Stomach (tissue), 4 donors: Measurements from ENCODE around the gene SON.

Experiments
- EP300 ChIP-seq: sonication (generic); formaldehyde crosslinking; IDR thresholded peaks from one replicate; pipeline ENCODE4 v1.6.1; 2017; ENCODE audit warnings: antibody characterized with exemption
- POLR2A ChIP-seq, 4 donors: fragments of 450-650 bp; IDR thresholded peaks; one replicate each; pipeline ENCODE4 v1.6.1; 2016; ENCODE audit warnings: antibody characterized with exemption in 4 of 4, control low read depth in 2 of 4, mild to moderate bottlenecking in 1 of 4, moderate library complexity in 1 of 4
- POLR2AphosphoS5 ChIP-seq, 3 donors: sonication (generic); formaldehyde crosslinking; IDR thresholded peaks; one replicate each; pipeline ENCODE4 v1.6.1; 2016; ENCODE audit warnings: antibody characterized with exemption in 3 of 3
- TF ChIP-seq, protein P1 (sequence below), 7 experiments: fragments of 450-650 bp in 4 of 7; fragments of 200-600 bp in 3 of 7; sonication (generic) in 3 of 7; IDR thresholded peaks; one replicate each; pipeline ENCODE4 v1.5.1; 2016 to 2019; ENCODE audit warnings: antibody characterized with exemption in 7 of 7, control low read depth in 2 of 7, mild to moderate bottlenecking in 1 of 7

DNA sequence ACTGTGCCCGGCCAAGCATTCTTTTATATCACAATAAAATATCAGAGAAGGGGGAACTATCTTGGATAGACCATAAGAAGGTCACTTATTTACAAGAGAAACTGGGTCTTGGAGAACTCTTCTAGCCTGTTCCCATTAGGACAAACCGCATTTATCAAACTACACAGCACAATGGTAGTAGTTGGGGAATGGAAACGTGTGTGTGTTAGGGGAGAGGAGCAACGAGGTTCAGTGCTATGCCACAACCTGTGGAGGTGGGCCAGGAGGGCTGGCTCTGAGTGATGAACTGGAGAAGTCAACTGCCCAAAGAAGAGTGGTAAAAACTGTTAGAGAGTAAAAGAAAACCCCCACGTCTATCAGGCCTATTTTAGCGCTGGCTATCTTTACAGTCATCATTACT is 44.1 kb downstream of the SON start:
- TF ChIP-seq, protein P1, sequence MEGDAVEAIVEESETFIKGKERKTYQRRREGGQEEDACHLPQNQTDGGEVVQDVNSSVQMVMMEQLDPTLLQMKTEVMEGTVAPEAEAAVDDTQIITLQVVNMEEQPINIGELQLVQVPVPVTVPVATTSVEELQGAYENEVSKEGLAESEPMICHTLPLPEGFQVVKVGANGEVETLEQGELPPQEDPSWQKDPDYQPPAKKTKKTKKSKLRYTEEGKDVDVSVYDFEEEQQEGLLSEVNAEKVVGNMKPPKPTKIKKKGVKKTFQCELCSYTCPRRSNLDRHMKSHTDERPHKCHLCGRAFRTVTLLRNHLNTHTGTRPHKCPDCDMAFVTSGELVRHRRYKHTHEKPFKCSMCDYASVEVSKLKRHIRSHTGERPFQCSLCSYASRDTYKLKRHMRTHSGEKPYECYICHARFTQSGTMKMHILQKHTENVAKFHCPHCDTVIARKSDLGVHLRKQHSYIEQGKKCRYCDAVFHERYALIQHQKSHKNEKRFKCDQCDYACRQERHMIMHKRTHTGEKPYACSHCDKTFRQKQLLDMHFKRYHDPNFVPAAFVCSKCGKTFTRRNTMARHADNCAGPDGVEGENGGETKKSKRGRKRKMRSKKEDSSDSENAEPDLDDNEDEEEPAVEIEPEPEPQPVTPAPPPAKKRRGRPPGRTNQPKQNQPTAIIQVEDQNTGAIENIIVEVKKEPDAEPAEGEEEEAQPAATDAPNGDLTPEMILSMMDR (IDR thresholded peaks at IDR 0.05): no peak
- TF ChIP-seq POLR2AphosphoS5 (IDR thresholded peaks at IDR 0.05) (no peak), POLR2A (IDR thresholded peaks at IDR 0.05) (no peak), EP300 (no peak)
